Memory B cell (primary cell): ENCODE data around the gene SLC1A4.

ENCODE experiments used
- ATAC-seq: fragments of 150-1000 bp; cut with Tn5 transposase; 2 replicates; pipeline ENCODE4 v1.10.0; 2021; ENCODE audit warnings: low read depth, mild to moderate bottlenecking, moderate library complexity
- DNase-seq, 2 donors: peaks; one replicate each; pipeline ENCODE4 v3.0.0; 2022; ENCODE audit warnings: low spot score in 2 of 2
- H3K27ac Mint-ChIP-seq: one replicate; pipeline ENCODE4 v1.8.0; 2022; ENCODE audit warnings: mild to moderate bottlenecking, moderate library complexity, mixed read lengths
- H3K27me3 Mint-ChIP-seq: one replicate; pipeline ENCODE4 v1.8.0; 2022; ENCODE audit warnings: mixed read lengths
- H3K36me3 Mint-ChIP-seq: one replicate; pipeline ENCODE4 v1.8.0; 2022; ENCODE audit warnings: mild to moderate bottlenecking, mixed read lengths
- H3K4me1 Mint-ChIP-seq: one replicate; pipeline ENCODE4 v1.8.0; 2022; ENCODE audit warnings: mixed read lengths
- H3K4me3 Mint-ChIP-seq: one replicate; pipeline ENCODE4 v1.8.0; 2022; ENCODE audit warnings: mild to moderate bottlenecking, moderate library complexity, mixed read lengths
- H3K9me3 Mint-ChIP-seq: one replicate; pipeline ENCODE4 v1.8.0; 2022; ENCODE audit warnings: mixed read lengths

The SLC1A4 gene

DNA sequence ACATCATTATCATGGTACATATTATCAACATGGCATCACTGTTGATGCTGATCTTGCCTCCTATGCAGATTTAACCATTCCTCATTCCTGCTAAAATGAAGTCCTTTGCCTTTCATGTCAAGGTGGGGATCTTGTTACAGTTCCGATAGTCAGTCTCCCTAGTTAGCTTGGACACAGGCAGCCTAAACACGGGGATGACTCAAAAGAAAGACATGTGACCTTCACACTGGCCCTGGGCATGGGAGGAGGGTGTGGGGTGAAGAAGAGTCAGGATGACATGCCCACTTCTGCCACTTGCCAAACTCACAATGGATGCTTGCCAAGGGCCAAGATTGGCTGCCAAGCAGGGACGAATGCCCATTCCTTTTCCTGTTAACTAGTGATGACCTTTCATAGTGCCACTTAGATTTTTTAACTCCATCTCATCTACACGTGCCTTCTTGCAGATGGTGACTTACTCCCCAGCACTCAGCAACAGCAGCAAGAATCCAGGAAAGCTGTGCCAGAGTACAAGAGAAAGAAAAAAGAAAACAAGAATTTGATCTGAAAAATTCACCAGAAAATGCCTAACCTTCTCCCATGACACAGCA is 13.9 kb upstream of the SLC1A4 start:
- Mint-ChIP-seq H3K4me3 (no peak overlapping the region), H3K27me3 (no peaks in the 10 kb centered on the region), H3K4me1 (peaks cover 9% of the 10 kb centered on the region), H3K27ac (no peak overlapping the region), H3K9me3 (no peaks in the 10 kb centered on the region), H3K36me3 (no peaks in the 10 kb centered on the region)
- no peak for ATAC-seq
- DNase-seq: no peak

DNA sequence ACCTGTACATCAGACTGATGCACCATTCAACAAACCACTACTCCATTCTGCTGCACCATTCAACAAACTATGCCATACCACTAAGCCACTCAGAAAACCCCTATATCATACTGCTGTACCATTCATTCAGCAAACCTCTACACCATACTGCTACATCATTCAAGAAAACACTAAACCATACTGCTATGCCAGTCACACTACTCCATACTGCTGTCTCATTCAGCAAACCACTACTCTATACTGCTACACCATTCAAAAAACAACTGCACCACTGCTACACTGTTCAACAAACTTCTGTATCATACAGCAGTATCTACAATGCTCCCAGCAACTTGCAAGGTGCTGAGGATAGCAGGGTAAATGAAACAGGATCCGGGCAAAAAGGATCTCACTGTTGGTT is 12.9 kb upstream of the SLC1A4 start:
- no peaks in the 10 kb centered on the region for H3K9me3 Mint-ChIP-seq
- H3K36me3 Mint-ChIP-seq: no peaks in the 10 kb centered on the region
- ATAC-seq: no peak
- H3K4me3 Mint-ChIP-seq: no peak overlapping the region
- H3K27ac Mint-ChIP-seq: no peak overlapping the region
- DNase-seq: no peak
- no peaks in the 10 kb centered on the region for H3K27me3 Mint-ChIP-seq
- peaks cover 9% of the 10 kb centered on the region for H3K4me1 Mint-ChIP-seq

DNA sequence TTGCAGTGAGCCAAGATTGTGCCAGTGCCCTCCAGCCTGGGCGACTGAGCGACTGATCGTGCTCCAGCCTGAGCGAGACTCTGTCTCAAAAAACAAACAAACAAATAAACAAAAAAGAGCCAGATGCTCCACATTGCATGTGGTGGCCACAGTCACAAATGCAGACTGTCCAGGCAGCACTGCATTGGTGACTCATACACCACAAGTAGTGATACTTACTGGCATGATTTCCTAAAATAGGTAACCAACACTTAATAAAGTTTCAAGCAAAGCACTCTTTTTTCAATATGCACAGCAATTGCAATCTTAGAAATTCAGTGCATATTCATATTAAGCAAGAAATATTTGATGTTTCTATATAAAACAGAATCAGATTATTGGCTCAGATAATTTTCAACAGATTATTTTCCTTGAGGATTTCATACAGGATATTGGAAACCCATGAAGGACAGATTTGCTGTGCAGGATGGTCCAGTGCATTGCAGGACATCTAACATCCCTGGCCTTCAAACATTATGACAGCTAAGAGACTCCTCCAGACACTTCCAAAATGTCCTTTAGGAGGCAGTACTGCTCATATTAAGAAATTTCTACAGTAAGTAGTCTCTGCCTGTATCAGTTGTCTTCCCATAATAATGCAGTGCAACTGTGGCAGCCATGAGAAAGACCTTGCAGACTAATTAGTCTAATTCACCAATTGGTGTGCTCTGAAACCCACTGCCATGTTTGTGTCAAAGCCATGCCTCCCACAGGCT is 10.5 kb upstream of the SLC1A4 start:
- Mint-ChIP-seq H3K27ac (no peak overlapping the region), H3K4me3 (no peak overlapping the region), H3K9me3 (no peaks in the 10 kb centered on the region), H3K36me3 (no peaks in the 10 kb centered on the region), H3K27me3 (no peaks in the 10 kb centered on the region), H3K4me1 (peaks cover 9% of the 10 kb centered on the region)
- peak; percentile 44 for ATAC-seq
- DNase-seq: no peak

DNA sequence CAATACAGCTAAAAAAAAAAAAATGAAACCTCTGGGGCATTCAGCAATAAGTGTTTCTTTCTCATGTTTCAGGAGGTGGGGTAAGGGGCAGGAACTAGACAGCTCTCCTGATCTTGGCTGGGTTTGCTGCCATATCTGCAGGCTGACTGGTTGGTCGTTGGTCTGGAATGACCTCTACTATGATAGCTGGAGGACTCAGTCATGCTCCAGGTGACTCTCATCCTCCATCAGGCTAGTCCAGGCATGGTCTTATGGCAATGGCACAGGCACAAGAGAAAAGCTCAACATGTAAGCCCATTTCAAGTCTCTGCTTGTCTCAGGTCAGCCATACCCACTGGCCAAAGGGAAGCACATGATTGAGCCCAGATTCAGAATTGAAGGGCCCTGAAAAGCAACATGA is 9.5 kb upstream of the SLC1A4 start:
- H3K4me3 Mint-ChIP-seq: no peak overlapping the region
- no peak for ATAC-seq
- no peak for DNase-seq
- no peaks in the 10 kb centered on the region for H3K27me3 Mint-ChIP-seq
- peaks cover 9% of the 10 kb centered on the region for H3K4me1 Mint-ChIP-seq
- no peaks in the 10 kb centered on the region for H3K9me3 Mint-ChIP-seq
- no peak overlapping the region for H3K27ac Mint-ChIP-seq
- no peaks in the 10 kb centered on the region for H3K36me3 Mint-ChIP-seq

DNA sequence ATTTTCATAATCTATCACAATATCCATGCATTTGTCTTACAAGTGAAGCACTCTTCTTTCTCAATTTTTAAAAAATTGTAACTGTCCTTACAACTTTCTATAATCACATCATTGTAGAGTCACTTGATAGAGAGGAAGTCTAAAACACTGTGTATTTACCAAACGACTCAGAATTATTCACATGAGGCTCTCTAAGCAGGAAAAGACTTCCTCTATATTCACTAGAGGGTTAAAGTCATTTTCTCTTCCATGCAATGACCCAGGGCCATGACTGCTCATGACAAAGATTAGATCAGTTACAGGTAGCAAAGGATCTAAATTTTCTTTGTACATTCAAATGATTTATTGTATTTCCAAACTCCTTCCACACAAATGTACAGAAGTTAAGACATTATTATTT is 9.0 kb upstream of the SLC1A4 start:
- no peak overlapping the region for H3K4me3 Mint-ChIP-seq
- no peaks in the 10 kb centered on the region for H3K27me3 Mint-ChIP-seq
- DNase-seq (no peak), ATAC-seq (no peak)
- no peaks in the 10 kb centered on the region for H3K36me3 Mint-ChIP-seq
- no peak overlapping the region for H3K27ac Mint-ChIP-seq
- H3K4me1 Mint-ChIP-seq: peaks cover 9% of the 10 kb centered on the region
- H3K9me3 Mint-ChIP-seq: no peaks in the 10 kb centered on the region

DNA sequence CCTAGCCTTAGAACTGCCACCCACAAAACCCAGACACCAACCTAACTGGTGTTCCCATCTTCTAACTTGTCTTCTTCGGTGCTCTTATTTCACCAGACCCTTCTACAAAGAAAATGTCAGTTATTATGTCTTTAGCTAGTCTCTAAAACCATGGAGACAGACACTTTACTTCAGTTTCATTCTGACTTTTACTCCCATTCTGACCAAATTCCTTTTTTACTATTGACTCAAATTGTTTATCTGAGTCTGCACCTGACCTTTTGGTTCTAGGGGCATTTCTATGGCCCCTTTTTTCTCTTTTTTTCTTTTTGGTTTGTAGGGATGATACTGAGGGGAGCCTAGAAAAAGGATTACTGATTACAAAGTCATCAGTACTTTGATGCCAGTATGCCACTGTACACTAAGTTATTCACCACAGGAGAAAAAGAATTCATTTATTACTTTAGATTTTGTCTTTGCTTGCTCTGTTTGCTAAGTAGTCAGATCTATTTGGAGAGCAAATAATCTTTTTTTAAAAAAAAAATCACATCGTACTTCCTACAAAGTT is 6.8 kb upstream of the SLC1A4 start:
- ATAC-seq (no peak), DNase-seq (no peak)
- H3K36me3 Mint-ChIP-seq: no peaks in the 10 kb centered on the region
- peaks cover 13% of the 10 kb centered on the region for H3K4me1 Mint-ChIP-seq
- H3K27ac Mint-ChIP-seq: no peak overlapping the region
- no peak overlapping the region for H3K4me3 Mint-ChIP-seq
- no peaks in the 10 kb centered on the region for H3K9me3 Mint-ChIP-seq
- no peaks in the 10 kb centered on the region for H3K27me3 Mint-ChIP-seq

DNA sequence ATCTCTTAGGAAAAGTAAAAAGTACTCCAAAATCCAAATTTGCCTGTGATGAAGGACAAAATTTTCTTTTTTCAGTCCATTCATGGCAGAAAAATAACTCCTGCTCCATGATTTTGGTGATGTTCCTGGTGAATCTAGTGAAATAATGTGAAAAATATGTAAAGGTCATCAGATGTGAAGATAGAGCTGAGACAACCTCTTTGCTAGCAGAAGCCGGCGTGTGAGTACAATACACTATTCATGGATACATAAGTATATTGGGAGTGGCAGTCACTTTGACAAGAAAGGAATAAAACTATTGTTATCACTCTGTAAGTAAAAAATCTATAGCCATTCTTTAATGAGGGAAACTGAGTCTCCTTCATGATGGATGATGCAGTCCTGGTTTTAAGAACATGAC is 6.3 kb upstream of the SLC1A4 start:
- ATAC-seq (no peak), DNase-seq (no peak)
- H3K4me3 Mint-ChIP-seq: no peak overlapping the region
- H3K27me3 Mint-ChIP-seq: no peaks in the 10 kb centered on the region
- H3K36me3 Mint-ChIP-seq: no peaks in the 10 kb centered on the region
- H3K27ac Mint-ChIP-seq: no peak overlapping the region
- H3K9me3 Mint-ChIP-seq: no peaks in the 10 kb centered on the region
- peaks cover 16% of the 10 kb centered on the region for H3K4me1 Mint-ChIP-seq

DNA sequence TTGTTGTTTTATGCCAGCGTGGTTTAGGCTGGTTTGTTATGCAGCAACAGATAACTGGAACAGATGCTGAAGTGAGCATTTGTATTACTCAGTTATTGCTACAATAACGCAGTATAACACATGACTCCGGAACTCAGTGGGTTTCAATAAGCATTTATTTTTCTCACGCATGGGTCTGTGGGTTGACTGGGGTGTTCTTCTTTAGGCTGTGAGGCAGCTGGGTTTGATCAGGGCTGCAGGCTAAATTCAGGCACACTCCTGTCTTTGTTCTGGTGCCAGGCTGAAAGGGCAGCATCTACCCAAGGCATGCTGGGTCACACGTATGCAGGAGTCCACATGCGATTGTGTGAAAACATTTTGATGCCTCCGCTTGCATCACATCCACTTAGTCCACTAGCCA is 3.8 kb upstream of the SLC1A4 start:
- Mint-ChIP-seq H3K9me3 (no peaks in the 10 kb centered on the region), H3K4me3 (no peak overlapping the region), H3K4me1 (peaks cover 19% of the 10 kb centered on the region), H3K27ac (no peak overlapping the region), H3K36me3 (no peaks in the 10 kb centered on the region), H3K27me3 (no peaks in the 10 kb centered on the region)
- no peak for ATAC-seq
- DNase-seq: no peak

DNA sequence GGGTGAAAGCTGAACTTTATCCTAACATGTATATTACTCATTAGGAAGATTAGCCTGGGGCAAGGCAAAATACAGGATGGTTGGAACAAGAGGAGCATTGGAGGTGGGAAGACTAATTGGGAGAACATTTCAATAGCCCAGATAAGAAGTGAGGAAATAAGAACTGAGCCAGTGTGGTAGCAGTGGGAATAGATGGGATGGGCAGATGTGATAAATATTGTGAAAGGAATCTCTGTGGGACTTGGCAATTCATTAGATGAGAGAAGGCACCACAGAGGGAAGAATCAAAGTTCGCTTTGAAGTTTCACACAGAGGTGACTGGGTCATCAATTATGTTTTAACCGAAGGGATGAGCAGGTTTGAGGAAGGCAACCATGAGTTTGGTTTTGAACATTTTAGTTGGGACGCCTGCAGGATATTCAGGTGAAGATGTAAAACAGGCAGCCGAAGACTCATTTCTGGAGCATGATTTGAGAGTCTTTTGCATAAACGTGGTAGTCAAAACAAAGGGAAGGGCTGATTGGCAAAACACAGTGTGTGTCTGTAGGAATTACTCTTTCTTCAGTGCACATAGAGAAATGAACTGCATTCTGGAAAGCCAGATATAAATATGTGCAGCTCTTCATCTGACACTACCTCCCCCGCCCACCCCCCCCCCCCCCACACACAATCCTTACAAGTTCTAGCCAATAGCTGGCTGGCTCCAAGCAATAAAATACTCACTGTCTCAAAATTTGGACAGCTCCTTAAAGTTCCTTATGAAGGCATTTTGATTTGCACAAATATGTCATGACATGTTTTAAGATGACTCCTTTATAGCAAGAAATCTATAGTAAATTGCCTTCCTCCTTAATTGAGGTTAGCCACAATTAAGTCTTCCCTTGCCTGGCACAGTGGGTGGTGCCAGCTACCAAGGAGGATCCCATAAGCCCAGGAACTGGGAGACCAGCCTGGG is 1.9 kb upstream of the SLC1A4 start:
- Mint-ChIP-seq H3K36me3 (no peaks in the 10 kb centered on the region), H3K27ac (peak overlapping the region; percentile 80), H3K9me3 (no peaks in the 10 kb centered on the region), H3K27me3 (no peaks in the 10 kb centered on the region), H3K4me1 (peaks cover 26% of the 10 kb centered on the region), H3K4me3 (peak overlapping the region; percentile 91)
- DNase-seq: no peak
- no peak for ATAC-seq

DNA sequence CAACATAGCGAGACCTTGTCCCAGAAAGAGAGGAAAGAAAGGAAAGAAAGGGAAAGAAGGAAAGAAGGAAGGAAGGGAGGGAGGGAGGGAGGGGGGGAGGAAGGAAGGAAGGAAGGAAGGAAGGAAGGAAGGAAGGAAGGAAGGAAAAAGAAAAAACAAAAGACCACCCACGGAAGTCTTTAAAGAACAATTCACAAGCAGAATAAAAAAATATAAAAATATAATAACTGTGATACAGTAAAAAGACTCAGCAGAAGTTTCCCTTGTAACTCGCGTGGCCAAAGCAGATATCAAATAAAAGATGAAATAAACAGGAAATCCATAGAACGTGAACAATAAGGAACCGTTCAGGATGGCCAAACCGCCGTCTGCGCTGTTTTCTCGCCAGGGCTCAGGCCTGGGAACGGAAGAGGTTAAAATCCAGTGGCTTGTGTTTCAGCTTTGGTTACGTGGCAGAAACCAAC is 1.2 kb upstream of the SLC1A4 start:
- DNase-seq (no peak), ATAC-seq (no peak)
- no peaks in the 10 kb centered on the region for H3K9me3 Mint-ChIP-seq
- peak overlapping the region; percentile 91 for H3K4me3 Mint-ChIP-seq
- peak overlapping the region; percentile 80 for H3K27ac Mint-ChIP-seq
- H3K27me3 Mint-ChIP-seq: no peaks in the 10 kb centered on the region
- peaks cover 30% of the 10 kb centered on the region for H3K4me1 Mint-ChIP-seq
- H3K36me3 Mint-ChIP-seq: no peaks in the 10 kb centered on the region

DNA sequence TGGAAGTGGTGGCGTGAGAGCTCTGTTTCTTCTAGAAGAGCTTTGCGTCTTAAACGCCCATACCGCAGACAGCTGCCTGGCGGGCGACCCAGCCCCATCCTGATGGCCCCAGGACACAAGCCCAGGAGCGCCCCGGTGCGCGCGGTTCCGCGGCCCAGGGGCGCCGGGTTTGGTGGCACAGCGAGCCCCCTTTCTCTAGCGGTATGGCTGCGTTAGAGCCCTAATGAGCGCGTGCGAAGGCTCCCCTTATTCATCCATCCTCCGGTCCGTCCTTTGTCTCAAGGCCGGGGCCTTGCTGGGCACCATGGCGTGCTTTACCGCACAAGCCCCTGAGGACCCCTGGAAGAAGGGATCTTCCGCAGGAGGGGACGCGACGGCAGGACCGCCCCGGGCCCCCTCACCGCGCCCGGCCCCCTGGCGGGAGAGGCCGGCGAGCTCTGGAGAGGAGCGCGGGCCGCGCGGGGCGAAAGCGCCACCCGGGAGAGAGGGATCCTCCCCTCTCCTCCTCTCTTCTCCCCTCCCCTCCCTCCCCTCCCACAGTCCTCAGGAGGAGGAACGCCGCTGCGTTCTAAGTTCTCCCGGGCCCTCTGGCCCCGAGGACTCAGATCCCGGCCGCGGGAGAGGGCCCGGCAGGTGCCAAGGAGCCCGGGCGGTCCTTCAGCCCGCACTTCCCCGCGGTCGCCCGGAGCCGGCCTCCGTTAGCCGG is 626 bp upstream of the SLC1A4 start:
- ATAC-seq (peak; percentile 48), DNase-seq (peak; percentile 25 to 55)
- Mint-ChIP-seq H3K4me3 (peak overlapping the region; percentile 79), H3K27ac (peak overlapping the region; percentile 80), H3K27me3 (no peaks in the 10 kb centered on the region), H3K36me3 (no peaks in the 10 kb centered on the region), H3K4me1 (peaks cover 30% of the 10 kb centered on the region), H3K9me3 (no peaks in the 10 kb centered on the region)

DNA sequence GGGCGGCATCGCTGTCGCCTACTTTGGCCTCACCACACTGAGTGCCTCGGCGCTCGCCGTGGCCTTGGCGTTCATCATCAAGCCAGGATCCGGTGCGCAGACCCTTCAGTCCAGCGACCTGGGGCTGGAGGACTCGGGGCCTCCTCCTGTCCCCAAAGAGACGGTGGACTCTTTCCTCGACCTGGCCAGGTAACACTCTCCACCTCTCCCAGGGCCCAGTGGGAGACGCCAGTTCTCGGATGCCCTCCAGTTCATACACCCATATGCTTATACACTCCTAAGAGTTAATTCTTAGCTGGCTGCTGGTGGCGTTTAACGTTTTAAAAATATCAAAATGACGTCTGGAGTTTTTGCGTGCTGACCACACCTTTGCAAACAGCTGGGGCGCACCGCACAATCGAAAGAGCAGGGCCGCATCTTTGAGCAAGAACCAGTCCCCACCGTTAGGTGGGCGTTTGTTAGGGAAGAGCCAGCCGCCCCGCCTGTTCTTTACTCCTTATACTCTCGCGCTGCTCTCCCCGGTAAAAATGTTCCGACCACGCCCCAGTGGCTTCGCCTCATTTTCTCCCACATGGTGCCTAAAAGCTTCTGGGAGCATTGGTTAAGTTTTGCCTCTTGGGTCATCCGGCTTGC is 899 bp downstream of the SLC1A4 start:
- DNase-seq (peak; percentile 4 to 34), ATAC-seq (no peak)
- H3K27ac Mint-ChIP-seq: no peak overlapping the region
- peak overlapping the region; percentile 90 for H3K4me3 Mint-ChIP-seq
- no peaks in the 10 kb centered on the region for H3K36me3 Mint-ChIP-seq
- peaks cover 32% of the 10 kb centered on the region for H3K4me1 Mint-ChIP-seq
- H3K9me3 Mint-ChIP-seq: no peaks in the 10 kb centered on the region
- no peaks in the 10 kb centered on the region for H3K27me3 Mint-ChIP-seq

DNA sequence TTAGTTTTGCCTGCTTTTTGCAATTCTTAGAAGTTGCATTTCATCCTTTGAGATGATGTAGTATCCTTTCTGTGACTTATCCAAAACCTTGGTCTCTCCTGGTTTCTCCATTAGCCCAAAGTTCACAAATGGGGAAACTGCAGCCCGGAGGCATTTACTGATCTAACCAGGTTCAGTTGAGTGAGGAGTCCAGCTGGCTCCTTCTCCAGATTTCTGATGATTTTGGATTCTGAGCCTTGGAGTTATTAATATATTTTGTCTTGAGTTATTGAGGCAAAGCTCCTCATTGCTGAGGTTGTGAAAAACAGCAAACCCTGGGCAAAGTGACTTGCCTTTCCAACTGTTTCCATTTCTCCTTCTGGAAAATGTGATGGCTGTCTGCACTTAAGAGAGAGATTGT is 1.7 kb downstream of the SLC1A4 start:
- DNase-seq (no peak), ATAC-seq (no peak)
- no peak overlapping the region for H3K27ac Mint-ChIP-seq
- no peaks in the 10 kb centered on the region for H3K27me3 Mint-ChIP-seq
- H3K36me3 Mint-ChIP-seq: no peaks in the 10 kb centered on the region
- peaks cover 32% of the 10 kb centered on the region for H3K4me1 Mint-ChIP-seq
- no peaks in the 10 kb centered on the region for H3K9me3 Mint-ChIP-seq
- H3K4me3 Mint-ChIP-seq: peak overlapping the region; percentile 90
